IMR-90 (cell line): ENCODE results near the gene PHF14.

Source experiments
- BHLHE40 ChIP-seq: fragments of 150-350 bp; IDR thresholded peaks from 2 replicates; pipeline ENCODE4 v1.6.1; 2016; ENCODE audit warnings: mild to moderate bottlenecking, low read depth, low read length
- CEBPB ChIP-seq: IDR thresholded peaks from 2 replicates; pipeline ENCODE4 v1.6.1; 2012; ENCODE audit warnings: low read depth, low read length, improper control_type of control experiment
- CHD1 ChIP-seq: IDR thresholded peaks from 2 replicates; pipeline ENCODE4 v1.6.1; 2012; ENCODE audit warnings: low read depth, low read length, improper control_type of control experiment
- POLR2A ChIP-seq: IDR thresholded peaks from 2 replicates; pipeline ENCODE4 v1.6.1; 2012; ENCODE audit warnings: mild to moderate bottlenecking, low read depth, low read length
- RAD21 ChIP-seq: IDR thresholded peaks from 2 replicates; pipeline ENCODE4 v1.6.1; 2012; ENCODE audit warnings: low read length, improper control_type of control experiment
- RCOR1 ChIP-seq: IDR thresholded peaks from 2 replicates; pipeline ENCODE4 v1.6.1; 2012; ENCODE audit warnings: mild to moderate bottlenecking, low read length, improper control_type of control experiment; ENCODE audit not compliant: insufficient replicate concordance
- RFX5 ChIP-seq: IDR thresholded peaks from 2 replicates; pipeline ENCODE4 v1.8.0; 2012; ENCODE audit warnings: low read depth, mild to moderate bottlenecking, low read length, moderate library complexity
- SMC3 ChIP-seq: fragments of 150-350 bp; IDR thresholded peaks from 2 replicates; pipeline ENCODE4 v1.6.1; 2016; ENCODE audit warnings: low read depth, mild to moderate bottlenecking, antibody characterized with exemption, low read length, moderate library complexity
- TF ChIP-seq, protein P1 (sequence below): conservative IDR thresholded peaks from 2 replicates; pipeline ENCODE4 v1.5.1; 2012; ENCODE audit warnings: mild to moderate bottlenecking, low read depth, low read length, improper control_type of control experiment
- TF ChIP-seq, protein P2 (sequence below): fragments of 150-350 bp; IDR thresholded peaks from 2 replicates; pipeline ENCODE4 v1.6.1; 2017; ENCODE audit warnings: mild to moderate bottlenecking, antibody characterized with exemption, low read length, low read depth
- TF ChIP-seq, protein P3 (sequence below): fragments of 150-350 bp; IDR thresholded peaks from 2 replicates; pipeline ENCODE4 v1.6.1; 2016; ENCODE audit warnings: low read depth, mild to moderate bottlenecking, low read length, moderate library complexity, borderline replicate concordance

DNA sequence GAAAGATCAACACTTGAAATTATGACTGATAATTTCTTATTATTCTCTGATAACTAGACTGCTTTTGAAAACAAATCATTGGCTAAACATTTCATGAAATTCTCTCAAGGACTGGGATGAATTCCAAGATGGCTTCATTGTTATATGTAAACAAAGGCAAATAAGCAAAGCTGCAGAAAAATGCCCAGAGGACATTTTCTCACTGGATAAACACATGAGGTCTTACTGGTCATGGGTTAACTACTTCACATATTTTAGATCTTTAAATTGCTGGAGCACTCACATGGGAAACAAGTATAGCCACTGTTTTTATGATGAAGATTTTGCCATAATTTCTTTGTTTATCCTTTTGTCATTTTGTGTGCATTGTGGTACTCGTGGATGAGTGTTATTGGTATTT, 239.1 kb downstream of the PHF14 start:
- no peak for TF ChIP-seq SMC3
- TF ChIP-seq, protein P1, sequence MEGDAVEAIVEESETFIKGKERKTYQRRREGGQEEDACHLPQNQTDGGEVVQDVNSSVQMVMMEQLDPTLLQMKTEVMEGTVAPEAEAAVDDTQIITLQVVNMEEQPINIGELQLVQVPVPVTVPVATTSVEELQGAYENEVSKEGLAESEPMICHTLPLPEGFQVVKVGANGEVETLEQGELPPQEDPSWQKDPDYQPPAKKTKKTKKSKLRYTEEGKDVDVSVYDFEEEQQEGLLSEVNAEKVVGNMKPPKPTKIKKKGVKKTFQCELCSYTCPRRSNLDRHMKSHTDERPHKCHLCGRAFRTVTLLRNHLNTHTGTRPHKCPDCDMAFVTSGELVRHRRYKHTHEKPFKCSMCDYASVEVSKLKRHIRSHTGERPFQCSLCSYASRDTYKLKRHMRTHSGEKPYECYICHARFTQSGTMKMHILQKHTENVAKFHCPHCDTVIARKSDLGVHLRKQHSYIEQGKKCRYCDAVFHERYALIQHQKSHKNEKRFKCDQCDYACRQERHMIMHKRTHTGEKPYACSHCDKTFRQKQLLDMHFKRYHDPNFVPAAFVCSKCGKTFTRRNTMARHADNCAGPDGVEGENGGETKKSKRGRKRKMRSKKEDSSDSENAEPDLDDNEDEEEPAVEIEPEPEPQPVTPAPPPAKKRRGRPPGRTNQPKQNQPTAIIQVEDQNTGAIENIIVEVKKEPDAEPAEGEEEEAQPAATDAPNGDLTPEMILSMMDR, result no peak
- no peak for TF ChIP-seq RAD21
- no peak for TF ChIP-seq POLR2A
- TF ChIP-seq RCOR1, result no peak
- TF ChIP-seq, protein P2, sequence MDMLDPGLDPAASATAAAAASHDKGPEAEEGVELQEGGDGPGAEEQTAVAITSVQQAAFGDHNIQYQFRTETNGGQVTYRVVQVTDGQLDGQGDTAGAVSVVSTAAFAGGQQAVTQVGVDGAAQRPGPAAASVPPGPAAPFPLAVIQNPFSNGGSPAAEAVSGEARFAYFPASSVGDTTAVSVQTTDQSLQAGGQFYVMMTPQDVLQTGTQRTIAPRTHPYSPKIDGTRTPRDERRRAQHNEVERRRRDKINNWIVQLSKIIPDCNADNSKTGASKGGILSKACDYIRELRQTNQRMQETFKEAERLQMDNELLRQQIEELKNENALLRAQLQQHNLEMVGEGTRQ, result no peak
- TF ChIP-seq RFX5, result no peak
- TF ChIP-seq, protein P3, sequence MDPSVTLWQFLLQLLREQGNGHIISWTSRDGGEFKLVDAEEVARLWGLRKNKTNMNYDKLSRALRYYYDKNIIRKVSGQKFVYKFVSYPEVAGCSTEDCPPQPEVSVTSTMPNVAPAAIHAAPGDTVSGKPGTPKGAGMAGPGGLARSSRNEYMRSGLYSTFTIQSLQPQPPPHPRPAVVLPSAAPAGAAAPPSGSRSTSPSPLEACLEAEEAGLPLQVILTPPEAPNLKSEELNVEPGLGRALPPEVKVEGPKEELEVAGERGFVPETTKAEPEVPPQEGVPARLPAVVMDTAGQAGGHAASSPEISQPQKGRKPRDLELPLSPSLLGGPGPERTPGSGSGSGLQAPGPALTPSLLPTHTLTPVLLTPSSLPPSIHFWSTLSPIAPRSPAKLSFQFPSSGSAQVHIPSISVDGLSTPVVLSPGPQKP, result no peak
- no peak for TF ChIP-seq BHLHE40
- no peak for TF ChIP-seq CHD1
- no peak for TF ChIP-seq CEBPB
